MCF 10A (cell line): ENCODE data around the gene CAAP1. TPM values are rescaled to one million over a fixed set of nuclear protein-coding genes. Genes with fewer than 3 reads are reported as not detected.
A peak's percentile ranks its signal among the peaks of the same experiment; 100 is the strongest.
"Not testable (repeated sequence)": the region's sequence is repeated elsewhere in the genome, so short reads cannot be mapped to it uniquely, and the experiment has no call there.

Source experiments
- BruUV-seq: library from RNA; stranded (reverse); fragments of 400-500 nt; replicated peaks from 2 replicates; lab custom pipeline; 2021; lab: Mats Ljungman, UMichigan
- CTCF ChIA-PET: fragments of 300-600 bp; sonication (Branson Sonifier 250); formaldehyde crosslinking; extraction: SDS; loops from one replicate; lab custom pipeline; 2021; ENCODE audit warnings: antibody characterized with exemption, inconsistent platforms; lab: Yijun Ruan, JAX
- POLR2A ChIA-PET: fragments of 300-600, 350-650 bp; sonication (Branson Sonifier 250); formaldehyde crosslinking; extraction: SDS; loops from one replicate; lab custom pipeline; 2020; ENCODE audit warnings: antibody characterized with exemption, inconsistent platforms; lab: Yijun Ruan, JAX
- DNase-seq: peaks from one replicate; pipeline ENCODE4 v3.0.0-alpha.2; 2018; ENCODE audit not compliant: unreplicated experiment
- H3K27ac Mint-ChIP-seq: one replicate; pipeline ENCODE4 v1.8.0; 2022; ENCODE audit warnings: mild to moderate bottlenecking, low read depth, mixed read lengths; ENCODE audit not compliant: unreplicated experiment
- H3K27me3 Mint-ChIP-seq: one replicate; pipeline ENCODE4 v1.8.0; 2022; ENCODE audit warnings: mixed read lengths; ENCODE audit not compliant: insufficient read depth, unreplicated experiment
- H3K36me3 Mint-ChIP-seq: one replicate; pipeline ENCODE4 v1.8.0; 2022; ENCODE audit warnings: mild to moderate bottlenecking, moderate library complexity, mixed read lengths; ENCODE audit not compliant: insufficient read depth, unreplicated experiment
- H3K4me1 Mint-ChIP-seq: one replicate; pipeline ENCODE4 v1.8.0; 2022; ENCODE audit warnings: mixed read lengths; ENCODE audit not compliant: insufficient read depth, unreplicated experiment
- H3K4me3 Mint-ChIP-seq: one replicate; pipeline ENCODE4 v1.8.0; 2022; ENCODE audit warnings: mild to moderate bottlenecking, moderate library complexity, mixed read lengths; ENCODE audit not compliant: unreplicated experiment
- H3K9me3 Mint-ChIP-seq: one replicate; pipeline ENCODE4 v1.8.0; 2022; ENCODE audit warnings: mixed read lengths; ENCODE audit not compliant: unreplicated experiment
- intact Hi-C: fragments of 100-400 bp; cut with micrococcal nuclease; formaldehyde crosslinking; loops from 2 replicates; pipeline ENCODE4 v1.14.1; 2022
- total RNA-seq: library from RNA; stranded (reverse); gene quantifications from 2 replicates; pipeline ENCODE4 v1.2.3, GENCODE V29; 2022
- TF ChIP-seq, protein P1 (sequence below): fragments of 200-600 bp; IDR thresholded peaks from one replicate; pipeline ENCODE4 v1.8.0; 2022; ENCODE audit warnings: antibody characterized with exemption, mild to moderate bottlenecking; ENCODE audit not compliant: unreplicated experiment

CAAP1 gene
- total RNA-seq, 1 experiment from 2014 or later: 35.2 TPM

DNA sequence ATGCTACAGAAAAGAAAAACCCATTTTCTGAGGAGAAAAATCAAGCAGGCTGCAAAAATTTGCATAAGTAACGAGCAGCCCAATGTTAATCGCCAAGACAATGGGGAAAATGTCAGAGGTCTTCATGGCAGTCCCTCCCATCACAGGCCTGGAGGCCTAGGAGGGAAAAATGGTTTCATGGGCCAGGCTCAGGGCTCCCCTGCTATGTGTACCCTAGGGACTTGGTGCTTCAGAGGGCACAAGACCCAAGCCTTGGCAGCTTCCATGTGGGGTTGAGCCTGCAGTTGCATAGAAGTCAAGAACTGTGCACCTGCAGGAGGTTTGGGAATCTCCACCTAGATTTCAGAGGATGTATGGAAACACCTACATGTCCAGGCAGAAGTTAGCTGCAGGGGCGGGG lies 10.4 kb downstream of the CAAP1 start:
- DNase-seq: no peak
- H3K4me3 Mint-ChIP-seq: no peak overlapping the region
- peaks cover 75% of the 10 kb centered on the region for H3K36me3 Mint-ChIP-seq
- no TSS peak for BruUV-seq
- H3K9me3 Mint-ChIP-seq: no peaks in the 10 kb centered on the region
- POLR2A ChIA-PET: interaction anchor here (1.1 to 2.2 kb wide), 2 partner anchors 9 to 10 kb away, joined by 3 to 11 read pairs; partner anchors contain the start of gene CAAP1
- intact Hi-C loops: no loop called here
- TF ChIP-seq, protein P1, sequence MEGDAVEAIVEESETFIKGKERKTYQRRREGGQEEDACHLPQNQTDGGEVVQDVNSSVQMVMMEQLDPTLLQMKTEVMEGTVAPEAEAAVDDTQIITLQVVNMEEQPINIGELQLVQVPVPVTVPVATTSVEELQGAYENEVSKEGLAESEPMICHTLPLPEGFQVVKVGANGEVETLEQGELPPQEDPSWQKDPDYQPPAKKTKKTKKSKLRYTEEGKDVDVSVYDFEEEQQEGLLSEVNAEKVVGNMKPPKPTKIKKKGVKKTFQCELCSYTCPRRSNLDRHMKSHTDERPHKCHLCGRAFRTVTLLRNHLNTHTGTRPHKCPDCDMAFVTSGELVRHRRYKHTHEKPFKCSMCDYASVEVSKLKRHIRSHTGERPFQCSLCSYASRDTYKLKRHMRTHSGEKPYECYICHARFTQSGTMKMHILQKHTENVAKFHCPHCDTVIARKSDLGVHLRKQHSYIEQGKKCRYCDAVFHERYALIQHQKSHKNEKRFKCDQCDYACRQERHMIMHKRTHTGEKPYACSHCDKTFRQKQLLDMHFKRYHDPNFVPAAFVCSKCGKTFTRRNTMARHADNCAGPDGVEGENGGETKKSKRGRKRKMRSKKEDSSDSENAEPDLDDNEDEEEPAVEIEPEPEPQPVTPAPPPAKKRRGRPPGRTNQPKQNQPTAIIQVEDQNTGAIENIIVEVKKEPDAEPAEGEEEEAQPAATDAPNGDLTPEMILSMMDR: no peak
- CTCF ChIA-PET: interaction anchor here (0.6 kb wide), 1 partner anchor 10 kb away, joined by 4 read pairs; no protein-coding TSS in a partner anchor
- no peaks in the 10 kb centered on the region for H3K4me1 Mint-ChIP-seq
- no peaks in the 10 kb centered on the region for H3K27me3 Mint-ChIP-seq
- no peak overlapping the region for H3K27ac Mint-ChIP-seq

DNA sequence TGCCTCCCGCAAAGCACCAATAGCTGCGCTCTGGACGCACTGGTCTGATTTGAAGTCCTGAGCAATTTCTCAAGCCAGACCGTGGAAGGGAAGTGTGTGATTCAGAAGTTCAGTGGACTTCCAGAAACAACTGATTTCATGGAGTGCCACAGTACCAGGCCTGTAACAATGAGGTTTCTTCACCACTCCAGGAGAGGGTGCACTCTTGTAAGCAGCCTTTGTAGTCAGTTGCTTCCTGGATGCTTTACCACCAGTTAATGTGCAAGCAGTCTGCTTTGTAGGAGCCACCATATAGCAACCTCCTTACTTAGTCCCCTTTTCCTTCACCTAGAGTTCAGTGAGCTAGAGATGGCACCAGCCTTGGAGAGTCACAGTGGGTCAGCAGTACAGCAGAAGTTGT lies 12.3 kb downstream of the CAAP1 start:
- Mint-ChIP-seq H3K27me3 (no peaks in the 10 kb centered on the region), H3K4me3 (no peak overlapping the region), H3K4me1 (no peaks in the 10 kb centered on the region), H3K9me3 (no peaks in the 10 kb centered on the region), H3K36me3 (peaks cover 64% of the 10 kb centered on the region), H3K27ac (no peak overlapping the region)
- BruUV-seq: no TSS peak
- TF ChIP-seq, protein P1: no peak
- ChIA-PET CTCF (interaction anchor here (0.6 kb wide), 2 partner anchors 17 to 46 kb away, joined by 3 read pairs; no protein-coding TSS in a partner anchor), POLR2A (no interaction called here)
- intact Hi-C loops: no loop called here
- no peak for DNase-seq

DNA sequence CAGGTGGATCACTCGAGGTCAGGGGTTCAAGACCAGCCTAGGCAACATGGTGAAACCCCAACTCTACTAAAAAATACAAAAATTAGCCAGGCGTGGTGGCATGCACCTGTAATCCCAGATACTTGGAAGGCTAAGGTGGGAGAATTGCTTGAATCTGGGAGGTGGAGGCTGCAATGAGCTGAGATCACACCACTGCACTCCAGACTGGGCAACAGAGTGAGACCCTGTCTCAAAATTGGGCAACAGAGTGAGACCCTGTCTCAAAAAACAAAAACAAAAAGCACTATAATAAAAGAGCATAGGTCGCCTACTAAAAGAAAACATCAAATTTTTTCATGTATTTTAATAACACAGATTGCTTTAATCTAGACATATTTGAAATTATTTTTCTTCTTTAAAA lies 17.4 kb downstream of the CAAP1 start:
- POLR2A ChIA-PET, H3K27ac Mint-ChIP-seq, intact Hi-C loops, H3K27me3 Mint-ChIP-seq, H3K4me1 Mint-ChIP-seq, H3K9me3 Mint-ChIP-seq, H3K4me3 Mint-ChIP-seq, BruUV-seq, DNase-seq: not testable (repeated sequence)
- peaks cover 29% of the 10 kb centered on the region for H3K36me3 Mint-ChIP-seq
- CTCF ChIA-PET: interaction anchor here (0.9 kb wide), 1 partner anchor 19 kb away, joined by 5 read pairs; no protein-coding TSS in a partner anchor

DNA sequence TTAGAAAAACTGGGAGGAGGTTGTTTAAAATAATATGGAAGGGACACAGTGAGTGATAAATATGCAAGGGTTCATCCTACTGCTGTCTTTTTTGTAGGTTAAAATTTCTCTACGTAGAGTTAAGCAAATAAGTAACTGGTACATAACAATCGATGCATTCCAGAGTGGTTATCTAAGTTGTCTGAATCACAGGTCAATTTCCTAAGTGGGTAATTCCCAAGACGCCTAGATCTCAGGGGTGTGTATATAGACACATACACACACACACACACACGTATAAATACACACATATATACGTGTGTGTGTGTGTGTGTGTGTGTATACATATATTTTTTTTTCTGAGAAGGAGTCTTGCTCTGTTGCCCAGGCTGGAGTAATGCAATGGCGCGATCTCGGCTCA lies 22.3 kb downstream of the CAAP1 start:
- peak; percentile 4 for DNase-seq
- H3K4me3 Mint-ChIP-seq: no peak overlapping the region
- H3K27me3 Mint-ChIP-seq: no peaks in the 10 kb centered on the region
- intact Hi-C loops: no loop called here
- BruUV-seq: no TSS peak
- peaks cover 13% of the 10 kb centered on the region for H3K36me3 Mint-ChIP-seq
- H3K9me3 Mint-ChIP-seq: no peaks in the 10 kb centered on the region
- POLR2A ChIA-PET: no interaction called here
- CTCF ChIA-PET: interaction anchor here (0.7 kb wide), 1 partner anchor 906 kb away, joined by 4 read pairs; no protein-coding TSS in a partner anchor
- H3K27ac Mint-ChIP-seq: no peak overlapping the region
- TF ChIP-seq, protein P1: no peak
- no peaks in the 10 kb centered on the region for H3K4me1 Mint-ChIP-seq
